Suprapubic skin (tissue), 4 donors: ENCODE measurements around the gene CLNS1A. TPM values are rescaled to one million over a fixed set of nuclear protein-coding genes. Genes with fewer than 3 reads are reported as not detected.
A peak's percentile ranks its signal among the peaks of the same experiment; 100 is the strongest.
"Not testable (repeated sequence)": the region's sequence is repeated elsewhere in the genome, so short reads cannot be mapped to it uniquely, and the experiment has no call there.

Source experiments
- DNase-seq, 2 donors: peaks; one replicate each; pipeline ENCODE4 v3.0.0-alpha.2; 2019; ENCODE audit warnings: low spot score in 2 of 2
- H3K27ac ChIP-seq: fragments of 200-600 bp; sonication (generic); one replicate; pipeline ENCODE4 v1.5.1; 2019
- H3K27me3 ChIP-seq: fragments of 200-600 bp; sonication (generic); one replicate; pipeline ENCODE4 v1.5.1; 2019
- H3K36me3 ChIP-seq: fragments of 200-600 bp; sonication (generic); one replicate; pipeline ENCODE4 v1.5.1; 2019
- H3K4me1 ChIP-seq: fragments of 200-600 bp; sonication (generic); one replicate; pipeline ENCODE4 v1.5.1; 2019
- H3K4me3 ChIP-seq: fragments of 200-600 bp; sonication (generic); one replicate; pipeline ENCODE4 v1.5.1; 2019; ENCODE audit warnings: mild to moderate bottlenecking
- H3K9me3 ChIP-seq: fragments of 200-600 bp; sonication (generic); one replicate; pipeline ENCODE4 v1.5.1; 2019
- EP300 ChIP-seq: sonication (generic); formaldehyde crosslinking; IDR thresholded peaks from one replicate; pipeline ENCODE4 v1.6.1; 2017; ENCODE audit warnings: antibody characterized with exemption
- POLR2A ChIP-seq, 2 donors: fragments of 450-650 bp; IDR thresholded peaks; one replicate each; pipeline ENCODE4 v1.6.1; 2017; ENCODE audit warnings: antibody characterized with exemption in 2 of 2, mild to moderate bottlenecking in 2 of 2, moderate library complexity in 2 of 2
- POLR2AphosphoS5 ChIP-seq, 3 donors: sonication (generic); formaldehyde crosslinking; IDR thresholded peaks; one replicate each; pipeline ENCODE4 v1.6.1; 2017; ENCODE audit warnings: antibody characterized with exemption in 3 of 3
- WGBS: methylation state at CpG from one replicate; pipeline ENCODE4 v1.1.5; 2018; 5-methylcytosine and 5-hydroxymethylcytosine counted together
- total RNA-seq, 4 donors: library from RNA; depleted of rRNA; stranded (reverse); fragments of >200 nt; gene quantifications; one replicate each; pipeline ENCODE4 v1.1.0, GENCODE V29; 2016
- TF ChIP-seq, protein P1 (sequence below), 2 donors: fragments of 200-600 bp in 1 of 2; fragments of 450-650 bp in 1 of 2; sonication (generic) in 1 of 2; IDR thresholded peaks; one replicate each; pipeline ENCODE4 v1.5.1; 2016 to 2019; ENCODE audit warnings: antibody characterized with exemption in 2 of 2, mild to moderate bottlenecking in 1 of 2, moderate library complexity in 1 of 2

Gene CLNS1A
- total RNA-seq, 4 donors from 2014 or later, result 36.6 to 88.1 (median 69.2) TPM

DNA sequence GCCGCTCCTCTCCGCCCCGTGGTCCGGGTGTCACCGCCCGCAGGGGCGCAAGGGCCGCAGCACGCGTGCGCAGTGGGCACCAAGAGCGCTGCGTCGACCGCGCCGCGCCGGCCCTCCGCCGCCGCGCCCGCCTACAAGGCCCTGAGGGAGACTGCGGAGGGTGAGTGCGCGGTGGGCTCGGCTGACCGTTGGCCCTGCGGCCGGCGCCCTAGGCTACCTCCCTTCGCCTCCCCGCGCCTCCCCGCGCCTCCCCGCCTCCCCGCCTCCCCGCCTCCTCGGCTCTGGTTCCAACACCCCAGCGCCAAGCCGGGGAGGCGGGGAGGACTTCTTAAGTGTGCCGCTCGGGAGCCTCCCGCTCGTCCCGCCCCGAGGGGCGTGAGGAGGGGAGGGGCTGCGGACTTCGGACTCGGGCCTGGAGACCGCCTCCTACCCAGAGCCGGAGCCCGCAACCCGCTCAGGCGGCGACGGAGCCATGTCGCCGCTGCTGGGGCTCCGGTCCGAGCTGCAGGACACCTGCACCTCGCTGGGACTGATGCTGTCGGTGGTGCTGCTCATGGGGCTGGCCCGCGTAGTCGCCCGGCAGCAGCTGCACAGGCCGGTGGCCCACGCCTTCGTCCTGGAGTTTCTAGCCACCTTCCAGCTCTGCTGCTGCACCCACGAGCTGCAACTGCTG, 47.9 kb downstream of the CLNS1A start, which contains the start of gene AQP11:
AQP11 (plus strand) TSS at position 433 of the 673 bp plus-strand sequence; CDS start at position 473, 40 bp downstream.
- Histone ChIP-seq H3K4me1 (peaks cover 15% of the 10 kb centered on the region), H3K27me3 (no peaks in the 10 kb centered on the region), H3K27ac (peak within 1 kb of the TSS; percentile 56), H3K4me3 (peak within 1 kb of the TSS; percentile 58), H3K36me3 (no peaks in the 10 kb centered on the region), H3K9me3 (no peaks in the 10 kb centered on the region)
- DNase-seq, result peak; percentile 84 to 85
- 1% methylated on average over 24 of the region's 75 CpGs for WGBS
- no peak for TF ChIP-seq POLR2A (IDR thresholded peaks at IDR 0.05)
- TF ChIP-seq POLR2AphosphoS5 (IDR thresholded peaks at IDR 0.05), result no peak
- no peak for TF ChIP-seq EP300
- TF ChIP-seq, protein P1, sequence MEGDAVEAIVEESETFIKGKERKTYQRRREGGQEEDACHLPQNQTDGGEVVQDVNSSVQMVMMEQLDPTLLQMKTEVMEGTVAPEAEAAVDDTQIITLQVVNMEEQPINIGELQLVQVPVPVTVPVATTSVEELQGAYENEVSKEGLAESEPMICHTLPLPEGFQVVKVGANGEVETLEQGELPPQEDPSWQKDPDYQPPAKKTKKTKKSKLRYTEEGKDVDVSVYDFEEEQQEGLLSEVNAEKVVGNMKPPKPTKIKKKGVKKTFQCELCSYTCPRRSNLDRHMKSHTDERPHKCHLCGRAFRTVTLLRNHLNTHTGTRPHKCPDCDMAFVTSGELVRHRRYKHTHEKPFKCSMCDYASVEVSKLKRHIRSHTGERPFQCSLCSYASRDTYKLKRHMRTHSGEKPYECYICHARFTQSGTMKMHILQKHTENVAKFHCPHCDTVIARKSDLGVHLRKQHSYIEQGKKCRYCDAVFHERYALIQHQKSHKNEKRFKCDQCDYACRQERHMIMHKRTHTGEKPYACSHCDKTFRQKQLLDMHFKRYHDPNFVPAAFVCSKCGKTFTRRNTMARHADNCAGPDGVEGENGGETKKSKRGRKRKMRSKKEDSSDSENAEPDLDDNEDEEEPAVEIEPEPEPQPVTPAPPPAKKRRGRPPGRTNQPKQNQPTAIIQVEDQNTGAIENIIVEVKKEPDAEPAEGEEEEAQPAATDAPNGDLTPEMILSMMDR (IDR thresholded peaks at IDR 0.05), result no peak

DNA sequence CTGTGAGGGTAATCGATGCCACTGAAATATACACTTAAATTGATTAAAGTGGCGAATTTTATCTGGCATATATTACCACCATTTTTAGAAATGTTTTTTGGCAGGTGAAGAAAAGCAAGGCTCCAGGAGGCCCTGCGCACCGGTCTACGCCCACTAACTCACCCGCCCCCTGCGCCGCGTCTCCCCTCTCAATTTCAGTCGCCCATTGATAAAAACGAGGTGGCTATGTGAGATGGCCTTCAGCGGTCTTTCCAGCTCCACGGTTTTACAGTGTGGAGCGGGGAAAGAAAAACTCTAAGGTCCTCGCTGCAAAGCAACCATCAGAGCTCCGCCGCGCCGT, 48.4 kb downstream of the CLNS1A start:
- H3K36me3 ChIP-seq, result no peaks in the 10 kb centered on the region
- H3K9me3 ChIP-seq, result no peaks in the 10 kb centered on the region
- no peaks in the 10 kb centered on the region for H3K27me3 ChIP-seq
- no peak for DNase-seq
- TF ChIP-seq EP300 (no peak), POLR2AphosphoS5 (IDR thresholded peaks at IDR 0.05) (no peak), POLR2A (IDR thresholded peaks at IDR 0.05) (no peak)
- TF ChIP-seq, protein P1 (IDR thresholded peaks at IDR 0.05), result no peak
- H3K4me3 ChIP-seq, result peak overlapping the region; percentile 58
- H3K4me1 ChIP-seq, result peaks cover 15% of the 10 kb centered on the region
- peak overlapping the region; percentile 56 for H3K27ac ChIP-seq
- 2% methylated on average over 19 of the region's 19 CpGs for WGBS

DNA sequence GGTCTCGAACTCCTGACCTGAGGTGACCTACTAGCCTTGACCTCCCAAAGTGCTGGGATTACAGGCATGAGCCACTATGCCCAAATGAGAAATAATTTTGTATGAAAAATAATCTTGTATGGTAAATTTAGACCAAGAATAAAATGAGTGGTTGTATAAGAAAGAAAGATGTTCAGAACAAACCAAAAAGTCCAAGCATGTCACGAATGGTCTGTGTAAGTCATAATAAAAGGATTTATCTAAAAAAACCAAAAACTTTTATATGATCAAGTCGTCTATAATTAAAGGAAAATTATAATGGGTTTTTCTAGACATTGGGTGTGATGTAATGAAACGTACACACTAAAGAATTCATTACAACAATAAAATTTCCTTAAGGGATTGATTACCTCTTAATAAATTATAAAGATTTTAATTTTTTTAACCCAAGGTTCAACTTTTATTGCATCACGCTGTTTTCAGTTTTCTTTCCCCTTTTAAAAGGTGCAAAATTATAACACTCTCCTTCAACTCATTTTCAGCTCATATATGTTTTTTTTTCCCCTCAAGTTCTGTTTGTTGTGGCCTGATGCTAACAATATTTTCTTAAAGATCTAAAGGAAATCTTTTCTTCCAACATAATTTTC, 56.8 kb downstream of the CLNS1A start:
- 87% methylated on average over 5 of the region's 5 CpGs for WGBS
- Histone ChIP-seq H3K27me3 (no peaks in the 10 kb centered on the region), H3K27ac (no peak overlapping the region), H3K36me3 (no peaks in the 10 kb centered on the region), H3K9me3 (peaks cover 12% of the 10 kb centered on the region), H3K4me1 (no peaks in the 10 kb centered on the region), H3K4me3 (no peak overlapping the region)
- DNase-seq, result no peak
- TF ChIP-seq, protein P1 (IDR thresholded peaks at IDR 0.05), result no peak
- TF ChIP-seq POLR2A (IDR thresholded peaks at IDR 0.05), result no peak

GRCh38 chr11:77575428-77575827, 62.2 kb downstream of the CLNS1A start:
- DNase-seq, result not testable (repeated sequence)

DNA sequence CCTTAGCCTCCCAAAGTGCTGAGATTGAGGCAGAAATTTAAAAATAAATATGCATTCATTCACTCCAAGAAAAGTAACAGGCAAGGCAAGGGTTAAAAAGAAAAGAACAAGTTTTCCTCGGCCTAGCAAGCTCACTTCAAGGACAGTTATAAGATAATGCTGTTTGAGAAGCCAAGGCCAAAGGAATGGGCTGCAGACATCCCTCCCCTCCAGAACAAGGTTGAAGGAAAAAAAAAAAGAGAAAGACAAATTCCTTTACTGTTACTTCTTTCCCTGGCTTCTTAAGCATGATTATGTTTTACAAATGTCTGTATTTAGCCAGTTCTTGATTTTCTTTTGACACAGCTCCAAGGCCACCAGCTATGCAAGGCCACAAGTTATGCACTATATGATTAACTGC, 66.7 kb downstream of the CLNS1A start:
- not testable (repeated sequence) for DNase-seq, H3K27me3 ChIP-seq, H3K36me3 ChIP-seq, H3K4me1 ChIP-seq, H3K27ac ChIP-seq, H3K4me3 ChIP-seq, H3K9me3 ChIP-seq
- 23% methylated on average over 1 of the region's 1 CpG for WGBS

More at GRCh38 chr11:77575428-77575827, 62.2 kb downstream of the CLNS1A start:
- 7% methylated on average over 1 of the region's 1 CpG for WGBS
- not testable (repeated sequence) for H3K27me3 ChIP-seq, H3K9me3 ChIP-seq, H3K36me3 ChIP-seq, H3K27ac ChIP-seq, H3K4me3 ChIP-seq, H3K4me1 ChIP-seq

DNA sequence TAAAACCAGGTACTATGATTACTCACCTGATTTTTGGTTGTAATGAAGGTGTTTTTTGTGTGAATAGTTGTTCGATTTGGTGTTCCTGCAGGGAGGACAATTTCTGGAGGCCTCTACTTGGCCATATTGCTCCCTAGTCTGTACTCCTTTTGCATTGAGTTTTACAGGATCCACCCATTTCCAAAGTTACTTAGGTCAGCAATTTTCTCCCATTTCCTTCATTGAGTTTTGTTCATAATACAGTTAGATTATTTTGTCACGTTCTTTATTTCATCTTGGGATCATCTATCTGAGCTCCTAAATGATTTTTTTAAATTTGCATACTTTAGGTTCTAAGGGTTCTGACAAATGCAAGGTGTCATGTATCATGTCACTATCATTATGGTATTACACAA, 67.9 kb downstream of the CLNS1A start:
- Histone ChIP-seq H3K27ac (no peak overlapping the region), H3K4me3 (no peak overlapping the region), H3K36me3 (no peaks in the 10 kb centered on the region), H3K27me3 (no peaks in the 10 kb centered on the region), H3K4me1 (no peaks in the 10 kb centered on the region), H3K9me3 (no peaks in the 10 kb centered on the region)
- TF ChIP-seq POLR2AphosphoS5 (IDR thresholded peaks at IDR 0.05) (no peak), POLR2A (IDR thresholded peaks at IDR 0.05) (no peak), EP300 (no peak)
- TF ChIP-seq, protein P1 (IDR thresholded peaks at IDR 0.05), result no peak
- no peak for DNase-seq
- WGBS, result 89% methylated on average over 2 of the region's 2 CpGs
